ENCODE measurements around the gene NTRK3. TPM values are rescaled to one million over a fixed set of nuclear protein-coding genes. Genes with fewer than 3 reads are reported as not detected.

The NTRK3 gene
- total RNA-seq, 1 donor from 2014 or later = 3.5 TPM

GRCh38 chr15:87939848-87940457 is 316.6 kb downstream of the NTRK3 start:
- H3K4me1 ChIP-seq = no peaks in the 10 kb centered on the region
- no peak overlapping the region for H3K27ac ChIP-seq
- DNase-seq = no peak
- no peak overlapping the region for H3K4me3 ChIP-seq
- peaks cover 4% of the 10 kb centered on the region for H3K27me3 ChIP-seq (ENCODE audit: low read depth)
- no peak for TF ChIP-seq CTCF (IDR thresholded peaks at IDR 0.05)
- H3K9me3 ChIP-seq = no peaks in the 10 kb centered on the region
- H3K36me3 ChIP-seq = no peaks in the 10 kb centered on the region
- ATAC-seq = peak in 1 of 2 donors; percentile 38
- intact Hi-C loops (cut with DNase I) = no loop called here

GRCh38 chr15:87938031-87938430 is 318.5 kb downstream of the NTRK3 start:
- Histone ChIP-seq H3K4me1 (no peaks in the 10 kb centered on the region), H3K27me3 (ENCODE audit: low read depth) (no peaks in the 10 kb centered on the region), H3K36me3 (no peaks in the 10 kb centered on the region), H3K27ac (no peak overlapping the region), H3K9me3 (no peaks in the 10 kb centered on the region), H3K4me3 (no peak overlapping the region)
- DNase-seq (no peak), ATAC-seq (no peak)
- TF ChIP-seq CTCF (IDR thresholded peaks at IDR 0.05) = no peak
- intact Hi-C loops (cut with DNase I) = no loop called here

GRCh38 chr15:87935583-87935982 is 321.0 kb downstream of the NTRK3 start:
- no peak for DNase-seq
- TF ChIP-seq CTCF (IDR thresholded peaks at IDR 0.05) = no peak
- Histone ChIP-seq H3K27ac (no peak overlapping the region), H3K27me3 (ENCODE audit: low read depth) (no peaks in the 10 kb centered on the region), H3K4me3 (no peak overlapping the region), H3K9me3 (no peaks in the 10 kb centered on the region), H3K36me3 (no peaks in the 10 kb centered on the region), H3K4me1 (no peaks in the 10 kb centered on the region)
- intact Hi-C loops (cut with DNase I) = no loop called here
- no peak for ATAC-seq

GRCh38 chr15:87931584-87931983 is 325.0 kb downstream of the NTRK3 start:
- no peak overlapping the region for H3K27ac ChIP-seq
- no peaks in the 10 kb centered on the region for H3K9me3 ChIP-seq
- intact Hi-C loops (cut with DNase I) = no loop called here
- ATAC-seq = no peak
- TF ChIP-seq CTCF (IDR thresholded peaks at IDR 0.05) = no peak
- H3K4me1 ChIP-seq = no peaks in the 10 kb centered on the region
- DNase-seq = no peak
- H3K4me3 ChIP-seq = no peak overlapping the region
- H3K27me3 ChIP-seq (ENCODE audit: low read depth) = no peaks in the 10 kb centered on the region
- no peaks in the 10 kb centered on the region for H3K36me3 ChIP-seq

GRCh38 chr15:87930457-87930856 is 326.1 kb downstream of the NTRK3 start:
- no peak for TF ChIP-seq CTCF (IDR thresholded peaks at IDR 0.05)
- ATAC-seq = no peak
- intact Hi-C loops (cut with DNase I) = no loop called here

More at GRCh38 chr15:87930457-87930856, 326.1 kb downstream of the NTRK3 start:
- no peak overlapping the region for H3K27ac ChIP-seq
- no peaks in the 10 kb centered on the region for H3K27me3 ChIP-seq (ENCODE audit: low read depth)
- DNase-seq = no peak
- H3K36me3 ChIP-seq = no peaks in the 10 kb centered on the region
- H3K4me1 ChIP-seq = no peaks in the 10 kb centered on the region
- no peaks in the 10 kb centered on the region for H3K9me3 ChIP-seq
- no peak overlapping the region for H3K4me3 ChIP-seq

Measured in lower lobe of right lung (tissue), 2 donors.